Hindlimb muscle (tissue), 1 donor: ENCODE measurements around the gene FRYL. TPM values are rescaled to one million over a fixed set of nuclear protein-coding genes. Genes with fewer than 3 reads are reported as not detected.
"Not testable (repeated sequence)": the region's sequence is repeated elsewhere in the genome, so short reads cannot be mapped to it uniquely, and the experiment has no call there.

ENCODE experiments used
- DNase-seq: peaks from one replicate; pipeline ENCODE4 v3.0.0-alpha.2; 2013
- polyA plus RNA-seq: library from polyadenylated mRNA; unstranded; fragments of 120-200 nt; gene quantifications from one replicate; pipeline ENCODE4 v1.2.1, GENCODE V29; 2013; ENCODE audit not compliant: insufficient read length

The FRYL gene
- polyA plus RNA-seq, 1 donor: 25.6 TPM

- DNase-seq: no peak
These were observed 296.9 kb downstream of the FRYL start, which contains the start of gene SLC10A4 for GRCh38 chr4:48483006-48483776. Gene SLC10A4, plus strand, starts transcription at chr4:48483343. Its CDS starts 219 bp downstream, at chr4:48483562.

- no peak for DNase-seq
These were observed 298.5 kb downstream of the FRYL start for GRCh38 chr4:48481581-48481980.

GRCh38 chr4:48478273-48478672 is 301.8 kb downstream of the FRYL start:
- no peak for DNase-seq

GRCh38 chr4:48475770-48476169 is 304.3 kb downstream of the FRYL start:
- no peak for DNase-seq

- no peak for DNase-seq
These were observed 307.3 kb downstream of the FRYL start for GRCh38 chr4:48472794-48473193.

GRCh38 chr4:48470570-48470969 is 309.5 kb downstream of the FRYL start:
- no peak for DNase-seq

- DNase-seq: no peak
These were observed 309.9 kb downstream of the FRYL start for GRCh38 chr4:48470137-48470536.

GRCh38 chr4:48467891-48468290 is 312.2 kb downstream of the FRYL start:
- no peak for DNase-seq

- DNase-seq: no peak
These were observed 312.6 kb downstream of the FRYL start for GRCh38 chr4:48467442-48467841.

GRCh38 chr4:48462363-48462762 is 317.7 kb downstream of the FRYL start:
- DNase-seq: no peak

GRCh38 chr4:48461000-48461399 is 319.1 kb downstream of the FRYL start:
- DNase-seq: no peak

- DNase-seq: no peak
These were observed 325.5 kb downstream of the FRYL start for GRCh38 chr4:48454591-48454990.

GRCh38 chr4:48451656-48452055 is 328.4 kb downstream of the FRYL start:
- not testable (repeated sequence) for DNase-seq

- DNase-seq: no peak
These were observed 329.3 kb downstream of the FRYL start for GRCh38 chr4:48450740-48451139.

GRCh38 chr4:48449151-48449550 is 330.9 kb downstream of the FRYL start:
- no peak for DNase-seq

Other genes with a start within 250 kb of the FRYL start
- 211 TPM for gene OCIAD1, start 50.8 kb upstream of the FRYL start, polyA plus RNA-seq
- 24.6 TPM for gene OCIAD2, start 126.5 kb upstream of the FRYL start, polyA plus RNA-seq
- gene CWH43, start 206.0 kb upstream of the FRYL start, polyA plus RNA-seq: 0.12 TPM